HG02852 (cell line): ENCODE results near the gene MYO7B.

ENCODE experiments used
- ATAC-seq: cut with Tn5 transposase; IDR thresholded peaks from one replicate; pipeline ENCODE4 v1.9.1; 2021; ENCODE audit warnings: mild to moderate bottlenecking, moderate library complexity; ENCODE audit not compliant: unreplicated experiment

The MYO7B gene

DNA sequence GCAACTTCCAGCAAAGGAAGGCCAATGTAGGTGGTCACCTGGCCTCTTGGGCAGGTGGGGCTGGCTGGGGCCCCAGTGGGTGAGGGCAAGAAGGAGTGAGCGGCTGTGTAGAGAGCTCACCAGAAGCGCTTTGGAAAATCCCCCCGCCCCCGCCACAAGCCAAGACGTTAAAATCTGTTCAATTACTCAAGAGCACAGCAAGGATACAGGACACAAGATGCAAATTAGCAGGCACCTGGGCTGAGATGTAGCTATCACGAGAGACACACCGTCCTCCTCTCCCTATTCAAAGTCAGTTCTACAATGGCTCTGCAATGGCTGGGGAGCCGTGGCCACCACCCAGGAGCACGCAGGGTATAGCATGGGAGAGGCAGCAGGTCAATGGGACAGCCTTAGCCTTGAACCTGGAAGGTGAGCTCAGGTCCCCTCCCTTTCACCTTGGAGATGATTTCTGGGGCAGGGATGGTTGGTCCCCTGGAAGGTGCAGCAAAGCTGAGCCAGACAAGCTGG lies 72.0 kb downstream of the MYO7B start:
- no peak for ATAC-seq

DNA sequence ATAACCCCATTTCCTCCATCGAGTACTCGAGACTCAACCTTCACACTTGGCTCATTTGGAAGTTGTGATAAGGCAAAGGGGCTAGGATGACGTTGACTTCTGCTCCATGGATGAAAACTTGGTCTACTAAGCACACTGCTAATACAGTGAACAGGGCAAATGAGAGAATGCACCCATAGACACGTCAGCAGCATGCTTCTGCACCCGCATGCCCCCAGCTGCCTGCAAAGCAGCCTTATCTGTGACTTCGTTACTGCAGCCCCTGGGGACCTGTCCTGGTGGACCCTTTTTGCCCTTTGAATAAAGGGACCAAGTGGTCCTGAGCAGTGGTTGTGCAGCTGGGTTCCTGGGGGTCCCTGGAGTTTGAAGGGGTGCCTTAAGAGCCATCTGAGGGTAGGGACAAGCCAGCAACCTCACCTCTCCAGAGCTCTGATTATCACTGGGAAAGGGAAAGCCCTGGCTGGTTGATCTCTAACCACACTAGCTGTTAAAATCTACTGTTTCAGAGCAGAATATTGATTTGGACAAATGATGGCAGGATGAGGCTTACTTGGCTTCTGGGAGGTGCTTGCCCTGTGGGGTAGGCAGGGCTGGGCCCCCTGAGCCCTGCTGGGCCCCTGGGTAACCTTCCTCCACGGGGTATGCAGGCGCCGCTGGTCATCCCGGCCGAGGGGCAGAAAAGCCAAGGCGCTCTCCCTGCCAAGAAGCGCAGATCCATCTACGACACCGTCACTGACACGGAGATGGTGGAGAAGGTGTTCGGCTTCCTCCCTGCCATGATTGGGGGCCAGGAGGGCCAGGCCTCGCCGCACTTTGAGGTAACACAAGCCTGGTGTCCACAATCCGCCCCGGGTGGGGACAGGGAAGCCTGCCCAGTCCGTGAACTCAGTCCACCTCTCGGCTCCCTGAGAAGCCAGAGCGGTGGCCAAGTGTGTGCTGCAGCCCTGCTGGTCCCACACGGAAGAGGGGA lies 72.9 kb downstream of the MYO7B start:
- ATAC-seq = no peak

DNA sequence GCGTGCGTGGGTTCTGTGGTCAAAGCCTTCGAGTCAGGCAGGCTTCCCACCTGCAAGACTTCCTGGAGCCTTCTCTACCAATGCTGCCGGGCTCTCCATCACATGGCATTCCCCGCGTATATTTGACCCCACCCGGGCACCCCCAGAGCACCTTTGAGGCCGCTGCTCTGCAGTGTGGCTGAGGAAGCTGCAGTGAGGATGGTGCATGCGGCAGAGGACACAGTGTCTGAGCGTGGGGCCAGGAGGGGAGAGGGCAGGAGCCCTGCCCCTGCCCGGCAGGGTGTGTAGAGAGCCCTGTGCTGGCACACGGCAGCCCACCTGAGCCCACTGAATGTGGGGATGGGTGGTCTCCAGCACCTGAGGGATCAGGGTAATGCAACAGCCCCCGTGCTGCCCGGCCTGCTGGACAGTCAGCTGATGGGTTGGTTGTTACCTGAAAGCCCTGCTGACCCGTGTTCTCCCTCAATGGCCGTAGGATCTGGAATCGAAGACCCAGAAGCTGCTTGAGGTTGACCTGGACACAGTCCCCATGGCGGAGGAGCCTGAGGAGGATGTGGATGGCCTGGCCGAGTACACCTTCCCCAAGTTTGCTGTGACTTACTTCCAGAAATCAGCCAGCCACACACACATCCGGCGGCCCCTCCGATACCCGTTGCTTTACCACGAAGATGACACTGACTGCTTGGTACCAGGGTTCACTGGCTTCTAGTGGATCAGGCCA lies 73.7 kb downstream of the MYO7B start:
- ATAC-seq = no peak

DNA sequence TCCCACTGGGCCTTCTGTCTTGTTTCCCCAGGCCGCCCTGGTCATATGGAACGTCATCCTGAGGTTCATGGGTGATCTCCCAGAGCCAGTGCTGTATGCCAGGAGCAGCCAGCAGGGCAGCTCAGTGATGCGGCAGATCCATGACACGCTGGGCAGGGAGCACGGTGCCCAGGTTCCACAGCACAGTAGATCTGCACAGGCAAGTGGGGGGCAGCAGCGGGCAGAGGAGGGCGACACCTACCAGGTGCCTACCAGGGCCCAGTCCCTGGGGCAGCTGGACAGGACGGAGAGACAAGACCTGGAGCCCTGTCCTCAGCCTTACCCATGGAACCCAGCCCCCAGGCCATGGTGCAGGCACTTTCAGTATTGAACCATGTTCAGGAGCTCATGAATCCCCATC lies 74.3 kb downstream of the MYO7B start:
- no peak for ATAC-seq

DNA sequence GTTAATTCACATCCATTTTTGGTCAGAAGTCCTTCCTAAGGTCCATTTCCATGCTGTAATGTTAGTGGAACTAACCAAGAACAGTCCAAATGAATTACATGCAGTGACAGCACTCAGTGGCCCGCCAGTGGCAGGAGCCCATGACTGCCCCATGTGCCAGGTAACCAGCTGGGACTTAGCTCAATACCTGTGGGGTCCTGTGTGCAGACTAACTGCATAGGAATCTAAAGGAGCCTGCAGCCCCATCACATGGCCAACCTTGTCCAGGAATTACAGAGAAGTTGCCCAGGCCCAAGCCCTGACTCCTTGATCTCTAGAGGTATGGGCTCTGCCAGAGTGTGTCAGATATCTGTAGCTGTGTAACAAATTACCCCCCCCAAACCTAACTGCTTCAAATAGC lies 75.1 kb downstream of the MYO7B start:
- no peak for ATAC-seq

DNA sequence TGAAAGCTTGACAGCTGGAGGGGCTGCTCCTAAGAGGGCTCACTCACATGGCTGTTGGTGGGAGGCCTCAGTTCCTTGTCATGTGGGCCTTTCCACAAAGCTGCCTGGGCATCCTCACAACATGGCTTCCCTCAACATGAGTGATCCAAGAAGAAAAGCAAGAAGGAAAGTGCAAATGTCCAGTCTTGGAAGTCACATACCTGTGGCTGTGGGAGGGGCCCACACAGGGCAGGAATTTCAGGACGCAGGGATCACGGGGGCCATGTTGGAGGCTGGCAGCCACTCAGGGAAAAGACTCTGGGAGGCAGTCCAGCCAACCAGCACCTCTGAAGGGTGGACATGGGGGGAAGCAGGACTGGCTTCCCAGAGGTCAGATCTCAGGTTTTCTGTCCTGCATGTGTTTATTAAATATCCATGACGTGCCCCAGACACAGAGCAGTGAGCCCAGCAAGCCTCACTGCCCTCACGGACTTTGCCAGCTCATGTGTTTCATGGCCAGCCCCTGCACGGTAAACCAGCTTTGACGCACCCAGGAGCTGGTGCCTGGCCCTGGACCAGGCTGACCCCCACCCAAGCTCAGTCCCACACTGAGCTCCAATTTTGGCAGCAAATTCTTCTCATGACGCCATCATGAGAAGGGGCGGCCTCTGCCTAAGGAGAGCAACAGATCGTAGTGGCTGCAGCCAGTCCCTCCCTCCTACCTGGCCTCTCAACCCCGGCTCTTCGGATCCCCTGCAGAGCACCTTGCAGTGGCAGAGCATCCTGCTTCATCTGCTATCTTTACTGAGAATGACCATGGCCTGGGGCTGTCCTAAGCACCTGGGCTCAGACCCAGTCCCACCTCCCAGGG lies 75.8 kb downstream of the MYO7B start:
- no peak for ATAC-seq

DNA sequence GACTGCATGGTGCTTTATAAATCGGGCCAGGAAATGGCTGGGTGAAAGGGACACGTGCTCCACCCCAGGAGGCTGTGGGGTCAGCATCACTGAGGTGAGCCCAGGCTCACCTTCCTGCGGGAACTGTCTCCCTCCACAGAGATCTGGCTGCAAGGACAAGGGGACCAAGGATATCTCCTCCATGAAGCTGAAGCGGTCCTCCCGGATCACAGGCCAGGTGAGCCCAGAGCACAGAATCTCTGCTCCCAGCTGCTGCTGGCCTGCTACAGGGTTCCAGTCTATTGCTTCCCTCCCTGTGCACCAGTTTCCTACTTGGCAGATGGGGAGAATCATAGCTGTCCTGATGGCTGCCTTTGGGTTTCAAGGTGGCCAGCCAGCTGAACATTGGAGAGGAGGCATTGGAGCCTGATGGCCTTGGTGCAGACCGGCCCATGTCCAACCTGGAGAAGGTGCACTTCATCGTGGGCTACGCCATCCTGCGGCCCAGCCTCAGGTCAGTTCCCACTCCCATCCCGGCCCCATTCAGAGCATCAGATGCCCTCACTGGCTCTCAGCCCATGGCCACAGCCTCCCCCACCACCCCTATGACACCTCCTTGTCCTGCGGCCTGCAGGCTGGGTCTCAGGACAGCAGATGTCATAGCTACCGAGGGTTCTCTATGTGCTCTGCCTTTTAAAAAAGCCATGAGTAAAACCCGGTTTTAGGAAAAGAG lies 76.8 kb downstream of the MYO7B start:
- ATAC-seq = no peak

DNA sequence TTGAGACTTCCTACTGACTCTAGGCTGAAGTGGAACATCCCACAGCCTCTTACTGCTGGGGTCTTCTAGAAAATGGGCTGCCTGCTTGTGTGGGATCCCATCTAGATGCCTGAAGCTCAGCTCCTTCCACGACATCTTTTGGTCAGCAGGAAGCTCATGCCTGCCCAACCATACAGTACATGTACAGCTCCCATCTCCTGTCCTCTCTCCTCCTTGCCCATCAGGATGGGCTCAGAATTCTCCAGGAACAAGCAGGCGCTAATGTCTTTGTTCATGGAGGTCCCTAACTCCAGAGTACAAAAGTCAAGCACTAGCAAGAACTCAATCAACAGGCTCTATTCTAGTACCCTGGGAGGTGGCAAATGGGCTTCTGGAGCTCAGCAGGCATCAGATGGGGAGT lies 78.8 kb downstream of the MYO7B start:
- ATAC-seq = no peak

DNA sequence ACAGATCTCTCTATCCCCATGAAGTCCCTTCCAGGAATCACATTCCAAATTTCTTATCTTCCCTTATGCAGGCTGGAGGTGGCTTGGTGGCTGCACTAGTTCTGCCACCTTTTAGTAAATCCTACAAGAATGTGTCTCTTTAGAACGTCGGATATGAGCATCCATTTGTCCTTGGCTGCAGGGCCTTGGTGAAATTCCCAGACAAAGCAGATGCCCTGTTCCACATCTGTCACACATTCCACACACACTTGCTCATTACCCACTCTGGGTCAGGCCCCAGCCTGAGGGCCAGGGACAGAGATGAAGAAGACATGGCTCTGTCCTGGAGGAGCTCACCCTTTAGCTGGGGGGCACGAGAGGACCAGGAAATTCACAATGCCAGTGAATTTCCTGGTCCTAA lies 79.2 kb downstream of the MYO7B start:
- no peak for ATAC-seq

DNA sequence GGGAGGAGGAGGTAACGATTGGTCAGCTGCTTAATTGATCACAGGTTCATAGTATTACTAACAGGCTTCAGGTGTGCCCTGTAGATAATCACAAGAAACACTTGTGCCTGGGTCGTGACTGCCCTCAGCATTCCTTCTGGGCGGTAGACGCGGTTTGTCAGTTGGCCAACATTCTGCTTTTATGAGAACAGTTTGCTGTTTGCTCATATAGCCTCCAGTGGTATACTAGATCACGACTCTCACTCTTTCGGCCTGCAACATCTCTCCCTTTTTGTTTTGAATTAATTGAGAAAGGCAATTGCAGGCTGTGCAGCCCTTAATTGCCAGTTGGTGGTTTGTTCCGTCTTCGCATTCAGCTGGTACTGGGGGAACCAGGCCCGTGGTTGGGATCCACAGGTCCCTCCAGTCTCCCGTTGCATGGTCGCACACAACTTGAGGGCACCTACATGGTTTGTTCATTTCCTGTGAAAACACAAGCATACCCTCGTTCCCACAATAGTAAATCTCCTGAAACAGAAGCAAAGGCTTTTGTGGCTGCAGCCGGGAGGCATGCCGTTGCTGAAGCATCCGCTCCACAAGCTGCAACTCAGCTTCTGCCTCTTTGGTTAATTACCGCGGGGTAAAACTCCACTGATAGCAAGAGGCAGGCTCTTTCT lies 80.2 kb downstream of the MYO7B start:
- no peak for ATAC-seq

DNA sequence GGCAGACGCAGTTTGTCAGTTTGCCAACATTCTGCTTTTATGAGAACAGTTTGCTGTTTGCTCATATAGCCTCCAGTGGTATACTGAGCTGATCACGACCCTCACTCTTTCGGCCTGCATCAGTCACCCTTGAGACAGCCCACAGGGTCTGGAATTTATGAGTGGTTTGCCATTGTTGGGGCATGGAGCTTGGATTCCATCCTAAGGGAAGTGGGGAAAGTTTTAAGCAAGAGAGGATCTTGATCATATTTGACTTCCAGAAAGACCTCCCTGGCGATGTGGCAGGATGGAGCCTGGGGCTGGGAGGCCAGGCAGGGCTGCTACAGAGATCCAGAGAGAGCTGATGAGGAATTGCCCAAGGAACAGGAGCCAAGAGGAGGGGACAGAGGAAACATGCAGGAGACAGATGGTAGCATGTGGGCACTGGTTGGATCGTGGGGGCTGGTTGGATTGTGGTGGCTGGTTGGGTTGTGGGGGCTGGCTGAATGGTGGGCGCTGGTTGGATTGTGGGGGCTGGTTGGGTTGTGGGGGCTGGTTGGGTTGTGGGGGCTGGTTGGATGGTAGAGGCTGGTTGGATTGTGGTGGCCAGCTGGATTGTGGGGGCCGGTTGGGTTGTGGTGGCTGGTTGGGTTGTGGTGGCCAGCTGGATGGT lies 83.2 kb downstream of the MYO7B start:
- no peak for ATAC-seq

DNA sequence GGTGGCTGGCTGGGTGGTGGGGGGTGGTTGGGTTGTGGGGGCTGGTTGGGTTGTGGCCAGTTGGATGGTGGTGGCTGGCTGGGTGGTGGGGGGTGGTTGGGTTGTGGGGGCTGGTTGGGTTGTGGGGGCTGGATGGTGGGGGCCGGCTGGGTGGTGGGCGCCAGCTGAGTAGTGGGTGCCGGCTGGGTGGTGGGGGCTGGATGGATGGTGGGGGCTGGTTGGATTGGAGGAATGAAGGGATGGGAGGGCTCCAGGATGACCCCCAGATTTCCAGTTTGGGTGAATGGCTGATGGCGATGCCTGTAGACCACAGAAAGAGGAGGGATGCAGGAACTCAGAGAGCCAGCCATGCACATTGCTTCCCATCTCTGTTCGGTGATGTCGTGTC lies 83.7 kb downstream of the MYO7B start:
- ATAC-seq = no peak

DNA sequence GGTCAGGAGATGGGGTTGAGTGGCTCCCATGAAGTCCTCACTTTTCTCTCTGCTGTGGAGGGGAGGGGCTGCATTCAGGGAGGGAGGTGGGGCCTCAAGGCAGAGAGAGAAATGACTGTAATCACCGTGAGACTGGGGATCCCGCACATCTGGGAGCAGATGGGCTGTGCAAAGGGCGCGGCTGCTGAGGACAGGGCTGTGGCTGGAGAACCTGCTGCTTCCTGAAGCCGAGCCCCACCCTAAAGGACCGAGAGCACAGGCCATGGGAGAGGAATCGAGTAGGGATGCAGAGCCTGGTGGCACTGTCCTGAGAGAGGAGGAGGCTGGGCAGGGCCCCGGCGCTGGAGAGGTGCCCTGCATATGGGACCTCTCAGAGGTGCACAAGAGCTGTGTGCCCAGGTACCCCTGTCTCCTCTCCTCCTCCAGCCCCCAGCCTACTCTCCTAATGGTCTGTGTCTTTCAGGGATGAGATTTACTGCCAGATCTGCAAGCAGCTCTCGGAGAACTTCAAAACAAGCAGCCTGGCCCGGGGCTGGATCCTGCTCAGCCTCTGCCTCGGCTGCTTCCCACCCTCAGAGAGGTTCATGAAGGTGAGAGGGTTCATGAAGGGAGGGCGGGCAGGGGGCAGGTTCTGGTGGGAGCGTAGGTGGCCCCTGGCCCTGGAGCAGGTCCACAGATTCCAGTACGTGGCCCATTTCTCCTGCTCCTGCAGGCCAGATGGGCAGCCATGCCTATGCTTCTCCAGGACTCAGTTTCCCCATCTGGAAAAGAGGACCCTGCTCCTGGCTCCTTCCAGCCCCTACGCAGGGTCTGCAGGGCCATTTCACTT lies 84.6 kb downstream of the MYO7B start:
- ATAC-seq = no peak

DNA sequence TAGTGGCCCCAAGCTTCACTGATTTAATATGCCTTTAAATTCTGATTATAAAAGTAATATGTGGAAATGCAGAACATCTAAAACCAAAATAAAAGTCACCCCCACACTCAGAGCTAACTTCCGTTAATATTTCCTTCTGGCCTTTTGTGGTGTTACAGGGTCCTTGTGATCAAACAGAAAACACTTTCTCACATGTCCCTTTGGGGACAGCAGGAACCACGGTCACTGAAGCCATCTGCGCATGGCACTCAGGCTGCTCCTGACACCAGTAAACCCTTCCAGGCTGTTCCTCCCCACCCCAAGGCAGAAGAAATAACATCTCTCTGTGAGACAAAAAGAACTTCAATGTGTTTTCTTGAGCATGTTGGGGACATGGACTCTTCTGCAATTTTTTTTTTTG lies 85.4 kb downstream of the MYO7B start:
- ATAC-seq = no peak

DNA sequence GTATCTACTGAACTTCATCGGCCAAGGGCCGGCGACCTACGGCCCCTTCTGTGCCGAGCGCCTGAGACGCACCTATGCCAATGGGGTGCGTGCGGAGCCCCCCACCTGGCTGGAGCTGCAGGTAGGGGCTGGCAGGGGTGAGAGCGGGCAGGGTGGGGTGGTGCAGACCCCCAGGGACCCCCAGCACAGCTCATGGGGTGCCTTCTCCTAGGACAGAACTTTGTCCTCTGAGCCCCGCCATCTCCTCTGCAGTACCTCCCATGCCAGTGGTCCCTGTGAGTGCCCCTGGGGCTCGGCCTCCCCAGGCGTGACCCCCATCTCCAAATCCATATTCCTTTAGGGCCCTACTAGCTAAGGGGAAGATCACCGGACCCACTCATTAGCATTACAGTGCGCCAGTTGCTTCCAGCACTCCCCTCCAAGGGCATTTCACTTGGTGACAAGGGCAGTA lies 86.5 kb downstream of the MYO7B start:
- ATAC-seq = no peak

DNA sequence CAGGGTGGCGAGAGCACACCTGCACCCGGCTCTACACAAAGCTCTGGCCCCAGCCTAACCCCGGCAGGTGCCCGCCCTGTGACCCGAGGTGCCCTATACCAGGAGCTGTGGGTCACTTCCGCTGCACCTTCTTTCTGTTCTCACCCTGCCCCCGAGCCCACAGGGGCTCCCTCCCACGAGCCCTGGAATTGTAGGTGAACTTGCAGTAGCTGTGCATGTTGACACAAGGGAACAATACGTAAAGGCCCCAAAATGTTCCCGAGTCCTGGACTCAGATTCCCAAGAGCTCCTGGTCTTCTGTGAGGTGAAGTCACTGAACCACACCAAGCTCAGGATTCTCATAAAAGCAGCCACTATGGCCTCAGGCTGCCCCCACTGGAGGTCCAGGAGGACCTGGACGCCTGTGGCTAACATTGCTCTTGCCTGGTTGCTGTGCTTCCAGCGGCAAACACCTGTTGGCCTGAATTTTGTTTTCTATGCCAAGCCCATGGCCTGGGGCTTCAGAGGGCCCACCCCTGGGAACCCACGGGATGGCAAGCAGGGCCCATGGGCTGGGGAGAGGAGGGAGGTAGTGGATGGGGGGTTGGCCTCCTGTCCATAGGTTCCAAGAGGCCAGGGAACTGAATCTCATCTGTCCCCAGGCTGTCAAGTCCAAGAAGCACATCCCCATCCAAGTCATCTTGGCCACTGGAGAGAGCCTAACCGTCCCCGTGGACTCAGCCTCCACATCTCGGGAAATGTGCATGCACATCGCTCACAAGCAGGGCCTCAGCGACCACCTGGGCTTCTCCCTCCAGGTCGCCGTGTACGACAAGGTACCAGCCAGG lies 87.3 kb downstream of the MYO7B start:
- no peak for ATAC-seq
